Endothelial cell of umbilical vein (primary cell): ENCODE data around the gene ZNF595. TPM values are rescaled to one million over a fixed set of nuclear protein-coding genes. Genes with fewer than 3 reads are reported as not detected.

Source experiments
- BruUV-seq: library from RNA; stranded (reverse); fragments of 400-500 nt; replicated peaks from 2 replicates; lab custom pipeline; 2021; lab: Mats Ljungman, UMichigan
- CTCF ChIA-PET: fragments of 300-600, 350-600 bp; sonication (Branson Sonifier 250); formaldehyde crosslinking; loops from one replicate; lab custom pipeline; 2021; ENCODE audit warnings: antibody characterized with exemption, inconsistent platforms; lab: Charles Lee
- POLR2A ChIA-PET: fragments of 300-600, 350-600 bp; sonication (Branson Sonifier 250); formaldehyde crosslinking; loops from one replicate; lab custom pipeline; 2021; ENCODE audit warnings: antibody characterized with exemption, inconsistent platforms; lab: Charles Lee
- DNase-seq: peaks from one replicate; pipeline ENCODE4 v3.0.0-alpha.2; 2011; ENCODE audit warnings: low read depth, low spot score
- FAIRE-seq: peaks from 2 replicates; lab custom pipeline; 2011; peaks lifted over from hg19 to GRCh38; lab: Jason Lieb, UNC
- H2AFZ ChIP-seq: 2 replicates; pipeline ENCODE4 v1.6.0; 2012; ENCODE audit warnings: low read depth, low read length, control low read depth, inconsistent platforms
- H3K27ac ChIP-seq: 2 replicates; pipeline ENCODE4 v1.5.1; 2011; ENCODE audit warnings: low read depth, mild to moderate bottlenecking, control low read depth, low read length, moderate library complexity; ENCODE audit not compliant: insufficient read depth
- H3K27me3 ChIP-seq, 2 experiments: 2 replicates each; pipeline versions ENCODE4 v1.6.0 to v1.6.1; 2011; ENCODE audit warnings: low read length in 2 of 2, mixed read lengths in 1 of 2; ENCODE audit not compliant: control insufficient read depth in 2 of 2, insufficient read depth in 2 of 2
- H3K36me3 ChIP-seq, 2 experiments: 2 replicates in 1 of 2; 3 replicates in 1 of 2; pipeline ENCODE4 v1.5.1; 2011; ENCODE audit warnings: low read length in 2 of 2, mild to moderate bottlenecking in 1 of 2, moderate library complexity in 1 of 2; ENCODE audit not compliant: control insufficient read depth in 2 of 2, insufficient read depth in 2 of 2; ENCODE audit errors: extremely low read depth in 1 of 2
- H3K4me1 ChIP-seq: 3 replicates; pipeline ENCODE4 v1.5.1; 2011; ENCODE audit warnings: mild to moderate bottlenecking, low read length; ENCODE audit not compliant: control insufficient read depth, insufficient read depth; ENCODE audit errors: extremely low read depth
- H3K4me2 ChIP-seq: 2 replicates; pipeline ENCODE4 v1.6.1; 2011; ENCODE audit warnings: low read length, control low read depth, mixed read lengths; ENCODE audit not compliant: insufficient read depth
- H3K4me3 ChIP-seq, 3 experiments: fragments of 200-600 bp in 1 of 3; sonication (generic), shearing (Covaris generic) in 1 of 3; replicated peaks in 1 of 3; 2 replicates each; pipeline ENCODE4 v1.5.1; 2011 to 2016; ENCODE audit warnings: control low read depth in 3 of 3, low read length in 3 of 3, mild to moderate bottlenecking in 2 of 3, inconsistent platforms in 1 of 3, low read depth in 1 of 3, moderate library complexity in 1 of 3; ENCODE audit not compliant: insufficient read depth in 1 of 3
- H3K79me2 ChIP-seq: 2 replicates; pipeline ENCODE4 v1.6.0; 2012; ENCODE audit warnings: low read length, inconsistent platforms; ENCODE audit not compliant: control insufficient read depth, insufficient read depth
- H3K9ac ChIP-seq: replicated peaks from 2 replicates; pipeline ENCODE3; 2011; ENCODE audit warnings: low read length, control low read depth; ENCODE audit not compliant: insufficient read depth; ENCODE audit errors: extremely low read depth
- H3K9me1 ChIP-seq: replicated peaks from 3 replicates; pipeline ENCODE4 v1.6.0; 2011; ENCODE audit warnings: mild to moderate bottlenecking, low read length; ENCODE audit not compliant: control insufficient read depth, insufficient read depth; ENCODE audit errors: extremely low read depth
- H3K9me3 ChIP-seq: replicated peaks from 2 replicates; pipeline ENCODE4 v1.5.1; 2012; ENCODE audit warnings: low read length, inconsistent platforms; ENCODE audit not compliant: control insufficient read depth, insufficient read depth
- H4K20me1 ChIP-seq: replicated peaks from 2 replicates; pipeline ENCODE3; 2011; ENCODE audit warnings: mild to moderate bottlenecking, low read length; ENCODE audit not compliant: control insufficient read depth, insufficient read depth; ENCODE audit errors: extremely low read depth
- EZH2 ChIP-seq: IDR thresholded peaks from 2 replicates; pipeline ENCODE4 v1.6.1; 2012; ENCODE audit warnings: borderline replicate concordance, low read depth, mild to moderate bottlenecking, moderate library complexity, low read length, inconsistent platforms; ENCODE audit not compliant: severe bottlenecking
- FOS ChIP-seq: IDR thresholded peaks from 2 replicates; pipeline ENCODE4 v1.6.1; 2011; ENCODE audit warnings: mild to moderate bottlenecking, low read length, moderate library complexity, borderline replicate concordance; ENCODE audit not compliant: insufficient read depth
- GATA2 ChIP-seq: IDR thresholded peaks from 2 replicates; pipeline ENCODE4 v1.7.0; 2011; ENCODE audit warnings: low read depth, mild to moderate bottlenecking, moderate library complexity, mixed read lengths, low read length; ENCODE audit not compliant: insufficient read length, insufficient read depth
- JUN ChIP-seq: IDR thresholded peaks from 2 replicates; pipeline ENCODE4 v1.6.1; 2011; ENCODE audit warnings: borderline replicate concordance, low read depth; ENCODE audit not compliant: insufficient read length, insufficient read depth
- MAX ChIP-seq: IDR thresholded peaks from 2 replicates; pipeline ENCODE4 v1.6.1; 2011; ENCODE audit not compliant: insufficient read depth, insufficient read length
- MYC ChIP-seq: IDR thresholded peaks from one replicate; pipeline ENCODE4 v1.6.1; 2011; ENCODE audit warnings: mild to moderate bottlenecking, low read depth, low read length
- POLR2A ChIP-seq: IDR thresholded peaks from 2 replicates; pipeline ENCODE4 v1.6.1; 2012; ENCODE audit warnings: low read depth, mild to moderate bottlenecking, control low read depth, low read length
- POLR2AphosphoS5 ChIP-seq: IDR thresholded peaks from 2 replicates; pipeline ENCODE4 v1.6.1; 2012; ENCODE audit warnings: low read depth, mild to moderate bottlenecking, control low read depth, low read length, moderate library complexity; ENCODE audit not compliant: insufficient read depth
- dilution Hi-C: fragments of 300-500 bp; cut with MboI; formaldehyde crosslinking; loops from one replicate; pipeline ENCODE4 v1.15.0; 2019; ENCODE audit warnings: low sequenced_read_pairs; ENCODE audit not compliant: extremely low pct_ligation_motif_present
- intact Hi-C: fragments of 100-400 bp; cut with micrococcal nuclease; formaldehyde crosslinking; loops from one replicate; pipeline ENCODE4 v1.10.0; 2022
- polyA plus RNA-seq, 4 experiments: library from polyadenylated mRNA; depleted of rRNA in 3 of 4; stranded (reverse) in 3 of 4; unstranded in 1 of 4; fragments of >200 nt; gene quantifications; 2 replicates each; pipeline versions ENCODE4 v1.2.1 to v1.2.3, GENCODE V29; 2011 to 2012; ENCODE audit warnings: missing spikeins in 1 of 4
- total RNA-seq: library from RNA; stranded (reverse); gene quantifications from 2 replicates; pipeline ENCODE4 v1.2.3, GENCODE V29; 2021
- TF ChIP-seq, protein P1 (sequence below), 2 donors: IDR thresholded peaks; 1 replicate in 1 of 2; 2 replicates in 1 of 2; pipeline ENCODE4 v1.5.1; 2011; ENCODE audit warnings: low read length in 2 of 2, mild to moderate bottlenecking in 2 of 2, moderate library complexity in 2 of 2, control low read depth in 1 of 2, inconsistent platforms in 1 of 2, low read depth in 1 of 2; ENCODE audit not compliant: insufficient read depth in 1 of 2; ENCODE audit errors: extremely low read depth in 1 of 2

Gene ZNF595
- total and polyA plus RNA-seq, 2 donors (not counting 3 experiments of a cell fraction or from before 2014, with no cell fraction given): 1.8 to 11.1 TPM

- BruUV-seq: no TSS peak
- ChIA-PET POLR2A (no interaction called here), CTCF (interaction anchor here (1.1 to 1.7 kb wide), 3 partner anchors 9 to 117 kb away, joined by 3 to 4 read pairs (median 3); no protein-coding TSS in a partner anchor)
- peak overlapping the region; percentile 67 for H3K9ac ChIP-seq
- no peaks in the 10 kb centered on the region for H3K9me1 ChIP-seq
- no peak for FAIRE-seq
- H3K4me3 ChIP-seq: peak overlapping the region; percentile 48 to 65 (median 62)
- H3K27ac ChIP-seq: peak overlapping the region; percentile 44
- no peaks in the 10 kb centered on the region for H3K9me3 ChIP-seq
- H3K4me2 ChIP-seq: peak overlapping the region; percentile 47
- dilution Hi-C loops: no loop called here
- H3K36me3 ChIP-seq: no peaks in the 10 kb centered on the region
- peak overlapping the region; percentile 50 for H2AFZ ChIP-seq
- peaks cover 7% of the 10 kb centered on the region for H3K4me1 ChIP-seq
- no peak for DNase-seq
- intact Hi-C loops: no loop called here
- TF ChIP-seq GATA2 (no peak), POLR2AphosphoS5 (no peak), FOS (no peak), MYC (no peak)
- H3K27me3 ChIP-seq: no peaks in the 10 kb centered on the region
- peaks cover 19% of the 10 kb centered on the region for H3K79me2 ChIP-seq
- H4K20me1 ChIP-seq: no peaks in the 10 kb centered on the region
Measured at GRCh38 chr4:125091-125771, 72.1 kb downstream of the ZNF595 start.

GRCh38 chr4:125833-126232, 72.7 kb downstream of the ZNF595 start:
- no peak overlapping the region for H3K27ac ChIP-seq
- no peak overlapping the region for H3K9ac ChIP-seq
- H3K27me3 ChIP-seq: no peaks in the 10 kb centered on the region
- FAIRE-seq (no peak), DNase-seq (no peak)
- TF ChIP-seq MAX (no peak), EZH2 (no peak), FOS (no peak), JUN (no peak), POLR2A (no peak), GATA2 (no peak), MYC (no peak), POLR2AphosphoS5 (no peak)
- TF ChIP-seq, protein P1, sequence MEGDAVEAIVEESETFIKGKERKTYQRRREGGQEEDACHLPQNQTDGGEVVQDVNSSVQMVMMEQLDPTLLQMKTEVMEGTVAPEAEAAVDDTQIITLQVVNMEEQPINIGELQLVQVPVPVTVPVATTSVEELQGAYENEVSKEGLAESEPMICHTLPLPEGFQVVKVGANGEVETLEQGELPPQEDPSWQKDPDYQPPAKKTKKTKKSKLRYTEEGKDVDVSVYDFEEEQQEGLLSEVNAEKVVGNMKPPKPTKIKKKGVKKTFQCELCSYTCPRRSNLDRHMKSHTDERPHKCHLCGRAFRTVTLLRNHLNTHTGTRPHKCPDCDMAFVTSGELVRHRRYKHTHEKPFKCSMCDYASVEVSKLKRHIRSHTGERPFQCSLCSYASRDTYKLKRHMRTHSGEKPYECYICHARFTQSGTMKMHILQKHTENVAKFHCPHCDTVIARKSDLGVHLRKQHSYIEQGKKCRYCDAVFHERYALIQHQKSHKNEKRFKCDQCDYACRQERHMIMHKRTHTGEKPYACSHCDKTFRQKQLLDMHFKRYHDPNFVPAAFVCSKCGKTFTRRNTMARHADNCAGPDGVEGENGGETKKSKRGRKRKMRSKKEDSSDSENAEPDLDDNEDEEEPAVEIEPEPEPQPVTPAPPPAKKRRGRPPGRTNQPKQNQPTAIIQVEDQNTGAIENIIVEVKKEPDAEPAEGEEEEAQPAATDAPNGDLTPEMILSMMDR (IDR thresholded peaks at IDR 0.05; ENCODE audit: extremely low read depth in 1 of 2, insufficient read depth in 1 of 2, low read depth in 1 of 2, low read length in 2 of 2): no peak
- ChIA-PET POLR2A (no interaction called here), CTCF (interaction anchor here (1.1 to 1.5 kb wide), 2 partner anchors 10 to 20 kb away, joined by 3 read pairs; no protein-coding TSS in a partner anchor)
- H3K79me2 ChIP-seq: peaks cover 19% of the 10 kb centered on the region
- no peaks in the 10 kb centered on the region for H3K36me3 ChIP-seq
- no peak overlapping the region for H2AFZ ChIP-seq
- no TSS peak for BruUV-seq
- H3K4me2 ChIP-seq: peak overlapping the region; percentile 47
- dilution Hi-C loops: no loop called here
- no peaks in the 10 kb centered on the region for H3K9me3 ChIP-seq
- peak overlapping the region in 2 of 3 experiments; percentile 62 to 65 for H3K4me3 ChIP-seq
- H3K9me1 ChIP-seq: no peaks in the 10 kb centered on the region
- H4K20me1 ChIP-seq: no peaks in the 10 kb centered on the region
- peaks cover 7% of the 10 kb centered on the region for H3K4me1 ChIP-seq
- intact Hi-C loops: no loop called here
